Prostate gland (tissue), 2 donors: Measurements from ENCODE around the gene CPLX1. TPM values are rescaled to one million over a fixed set of nuclear protein-coding genes. Genes with fewer than 3 reads are reported as not detected.

Source experiments
- DNase-seq: peaks from one replicate; pipeline ENCODE4 v3.0.0-alpha.2; 2019; ENCODE audit warnings: low spot score
- H3K27ac ChIP-seq, 2 donors: fragments of 200-600 bp; sonication (generic); 2 replicates each; pipeline ENCODE4 v1.5.1; 2017 to 2019
- H3K27me3 ChIP-seq: fragments of 200-600 bp; sonication (generic); replicated peaks from 2 replicates; pipeline ENCODE4 v1.5.1; 2019; ENCODE audit not compliant: insufficient read depth
- H3K36me3 ChIP-seq, 2 donors: fragments of 200-600 bp; sonication (generic); 1 replicate in 1 of 2; 2 replicates in 1 of 2; pipeline versions ENCODE4 v1.5.1 to v1.8.1; 2017 to 2019
- H3K4me1 ChIP-seq: fragments of 200-600 bp; sonication (generic); replicated peaks from 2 replicates; pipeline ENCODE4 v1.5.1; 2019
- H3K4me3 ChIP-seq, 2 donors: fragments of 200-600 bp; sonication (generic); 2 replicates each; pipeline ENCODE4 v1.5.1; 2017 to 2019
- H3K9me3 ChIP-seq: fragments of 200-600 bp; sonication (generic); 2 replicates; pipeline ENCODE4 v1.5.1; 2017
- CTCF ChIP-seq, 4 experiments: fragments of 200-600 bp in 2 of 4; fragments of 450-650 bp in 2 of 4; sonication (generic) in 2 of 4; IDR thresholded peaks; 1 replicate in 3 of 4; 2 replicates in 1 of 4; pipeline ENCODE4 v1.5.1; 2016 to 2019; ENCODE audit warnings: antibody characterized with exemption in 4 of 4, mild to moderate bottlenecking in 2 of 4, moderate library complexity in 2 of 4
- POLR2A ChIP-seq: fragments of 450-650 bp; IDR thresholded peaks from one replicate; pipeline ENCODE4 v1.6.1; 2016; ENCODE audit warnings: antibody characterized with exemption, mild to moderate bottlenecking
- POLR2AphosphoS5 ChIP-seq: sonication (generic); formaldehyde crosslinking; IDR thresholded peaks from one replicate; pipeline ENCODE4 v1.6.1; 2017; ENCODE audit warnings: antibody characterized with exemption
- WGBS: methylation state at CpG from one replicate; pipeline ENCODE4 v1.1.5; 2018; 5-methylcytosine and 5-hydroxymethylcytosine counted together
- intact Hi-C: fragments of 100-400 bp; cut with DNase I; formaldehyde crosslinking; loops from one replicate; pipeline ENCODE4 v1.14.2; 2022
- total RNA-seq, 2 donors: library from RNA; depleted of rRNA; stranded (reverse); fragments of >200 nt; gene quantifications; one replicate each; pipeline ENCODE4 v1.1.0, GENCODE V29; 2016

The CPLX1 gene
- total RNA-seq, 2 donors from 2014 or later = 2.5 to 4.4 TPM

- H3K9me3 ChIP-seq = no peaks in the 10 kb centered on the region
- no peak overlapping the region for H3K27ac ChIP-seq
- H3K36me3 ChIP-seq = peaks cover 6 to 8% of the 10 kb centered on the region in 2 donors
- H3K4me1 ChIP-seq = no peaks in the 10 kb centered on the region
- no peaks in the 10 kb centered on the region for H3K27me3 ChIP-seq
- H3K4me3 ChIP-seq = no peak overlapping the region
- TF ChIP-seq POLR2AphosphoS5 (no peak), CTCF (IDR thresholded peaks at IDR 0.05) (no peak)
- intact Hi-C loops = no loop called here
- WGBS = 91% methylated on average over 11 of the region's 11 CpGs
- DNase-seq = no peak
Observed at GRCh38 chr4:857461-857860, 31.5 kb upstream of the CPLX1 start.

- no peak overlapping the region for H3K4me3 ChIP-seq
- H3K27me3 ChIP-seq = no peaks in the 10 kb centered on the region
- no peak for DNase-seq
- H3K4me1 ChIP-seq = no peaks in the 10 kb centered on the region
- TF ChIP-seq POLR2A (no peak), CTCF (IDR thresholded peaks at IDR 0.05) (no peak), POLR2AphosphoS5 (no peak)
- H3K9me3 ChIP-seq = no peaks in the 10 kb centered on the region
- peaks cover 6 to 8% of the 10 kb centered on the region in 2 donors for H3K36me3 ChIP-seq
- no peak overlapping the region for H3K27ac ChIP-seq
- intact Hi-C loops = no loop called here
- 98% methylated on average over 3 of the region's 3 CpGs for WGBS
Observed at GRCh38 chr4:856225-856901, 30.4 kb upstream of the CPLX1 start.

GRCh38 chr4:855880-856224 is 29.9 kb upstream of the CPLX1 start:
- WGBS = 44% methylated on average over 1 of the region's 1 CpG
- no peak overlapping the region for H3K4me3 ChIP-seq
- peaks cover 6 to 8% of the 10 kb centered on the region in 2 donors for H3K36me3 ChIP-seq
- no peaks in the 10 kb centered on the region for H3K4me1 ChIP-seq
- no peak for TF ChIP-seq CTCF (IDR thresholded peaks at IDR 0.05)
- TF ChIP-seq POLR2AphosphoS5 = no peak
- TF ChIP-seq POLR2A = no peak
- DNase-seq = no peak
- no peak overlapping the region for H3K27ac ChIP-seq
- H3K9me3 ChIP-seq = no peaks in the 10 kb centered on the region
- intact Hi-C loops = no loop called here
- no peaks in the 10 kb centered on the region for H3K27me3 ChIP-seq

- intact Hi-C loops = no loop called here
- 95% methylated on average over 11 of the region's 11 CpGs for WGBS
- H3K4me1 ChIP-seq = no peaks in the 10 kb centered on the region
- no peaks in the 10 kb centered on the region for H3K27me3 ChIP-seq
- no peak overlapping the region for H3K27ac ChIP-seq
- no peaks in the 10 kb centered on the region for H3K9me3 ChIP-seq
- peaks cover 5 to 6% of the 10 kb centered on the region in 2 donors for H3K36me3 ChIP-seq
- H3K4me3 ChIP-seq = no peak overlapping the region
- TF ChIP-seq POLR2AphosphoS5 = no peak
- TF ChIP-seq POLR2A = no peak
- TF ChIP-seq CTCF (IDR thresholded peaks at IDR 0.05) = no peak
- DNase-seq = no peak
Observed at GRCh38 chr4:854356-854755, 28.4 kb upstream of the CPLX1 start.

- H3K4me3 ChIP-seq = no peak overlapping the region
- no peaks in the 10 kb centered on the region for H3K9me3 ChIP-seq
- TF ChIP-seq CTCF (IDR thresholded peaks at IDR 0.05) (no peak), POLR2A (no peak), POLR2AphosphoS5 (no peak)
- peaks cover 0 to 7% of the 10 kb centered on the region in 2 donors for H3K36me3 ChIP-seq
- intact Hi-C loops = no loop called here
- 94% methylated on average over 32 of the region's 33 CpGs for WGBS
- no peaks in the 10 kb centered on the region for H3K27me3 ChIP-seq
- DNase-seq = no peak
- no peak overlapping the region for H3K27ac ChIP-seq
- H3K4me1 ChIP-seq = no peaks in the 10 kb centered on the region
Observed at GRCh38 chr4:853416-853781, 27.5 kb upstream of the CPLX1 start.
